Mucosa of descending colon (tissue), 3 donors: Measurements from ENCODE around the gene SLFNL1. TPM values are rescaled to one million over a fixed set of nuclear protein-coding genes. Genes with fewer than 3 reads are reported as not detected.
A peak's percentile ranks its signal among the peaks of the same experiment; 100 is the strongest.

Source experiments
- ATAC-seq: fragments of 200-7000 bp; cut with Tn5 transposase; one replicate; pipeline ENCODE4 v1.9.1; 2020; ENCODE audit warnings: mild to moderate bottlenecking, moderate library complexity
- DNase-seq, 3 donors: peaks; one replicate each; pipeline ENCODE4 v3.0.0-alpha.2; 2020
- H3K36me3 ChIP-seq: fragments of 200-600 bp; one replicate; pipeline ENCODE4 v1.8.0; 2021; ENCODE audit warnings: low read depth, mild to moderate bottlenecking
- H3K4me1 ChIP-seq: fragments of 200-600 bp; one replicate; pipeline ENCODE4 v1.8.0; 2021; ENCODE audit warnings: low read depth, mild to moderate bottlenecking
- H3K4me3 ChIP-seq: fragments of 200-600 bp; one replicate; pipeline ENCODE4 v1.8.0; 2021; ENCODE audit warnings: mild to moderate bottlenecking
- H3K9me3 ChIP-seq: fragments of 200-600 bp; one replicate; pipeline ENCODE4 v1.8.0; 2021; ENCODE audit warnings: mild to moderate bottlenecking
- intact Hi-C, 2 donors: fragments of 100-400 bp; cut with DNase I in 1 of 2; cut with micrococcal nuclease in 1 of 2; formaldehyde crosslinking; loops; one replicate each; pipeline versions ENCODE4 v1.11.0 to v1.11.1; 2022; cut with DNase I, micrococcal nuclease
- total RNA-seq, 3 donors: library from RNA; stranded (reverse); fragmentation: NEBNext Ultra II Directional in 2 of 3; extraction: Animal tissue kit (Norgen Biotek cat#: 25700) in 2 of 3; gene quantifications; one replicate each; pipeline versions ENCODE4 v1.2.1 to v1.2.4, GENCODE V29; 2021 to 2023
- TF ChIP-seq, protein P1 (sequence below): fragments of 200-600 bp; IDR thresholded peaks from one replicate; pipeline ENCODE4 v1.8.0; 2022; ENCODE audit warnings: antibody characterized with exemption, mild to moderate bottlenecking
- donor health status: DM: no; HTN: no; CAD: no; lungs with moderate emphysema.
- donor health status: DM: no; HTN: no; CAD: no.
- donor health status: DM: no; HTN: yes; CAD: no.

The SLFNL1 gene
- total RNA-seq, 3 donors from 2014 or later = 0.29 to 0.82 (median 0.41) TPM

- no peaks in the 10 kb centered on the region for H3K9me3 ChIP-seq
- H3K4me1 ChIP-seq = peaks cover 6% of the 10 kb centered on the region
- ATAC-seq (no peak), DNase-seq (no peak)
- TF ChIP-seq, protein P1, sequence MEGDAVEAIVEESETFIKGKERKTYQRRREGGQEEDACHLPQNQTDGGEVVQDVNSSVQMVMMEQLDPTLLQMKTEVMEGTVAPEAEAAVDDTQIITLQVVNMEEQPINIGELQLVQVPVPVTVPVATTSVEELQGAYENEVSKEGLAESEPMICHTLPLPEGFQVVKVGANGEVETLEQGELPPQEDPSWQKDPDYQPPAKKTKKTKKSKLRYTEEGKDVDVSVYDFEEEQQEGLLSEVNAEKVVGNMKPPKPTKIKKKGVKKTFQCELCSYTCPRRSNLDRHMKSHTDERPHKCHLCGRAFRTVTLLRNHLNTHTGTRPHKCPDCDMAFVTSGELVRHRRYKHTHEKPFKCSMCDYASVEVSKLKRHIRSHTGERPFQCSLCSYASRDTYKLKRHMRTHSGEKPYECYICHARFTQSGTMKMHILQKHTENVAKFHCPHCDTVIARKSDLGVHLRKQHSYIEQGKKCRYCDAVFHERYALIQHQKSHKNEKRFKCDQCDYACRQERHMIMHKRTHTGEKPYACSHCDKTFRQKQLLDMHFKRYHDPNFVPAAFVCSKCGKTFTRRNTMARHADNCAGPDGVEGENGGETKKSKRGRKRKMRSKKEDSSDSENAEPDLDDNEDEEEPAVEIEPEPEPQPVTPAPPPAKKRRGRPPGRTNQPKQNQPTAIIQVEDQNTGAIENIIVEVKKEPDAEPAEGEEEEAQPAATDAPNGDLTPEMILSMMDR = no peak
- no peaks in the 10 kb centered on the region for H3K36me3 ChIP-seq
- no peak overlapping the region for H3K4me3 ChIP-seq
- intact Hi-C loops = no loop called here
Measured at GRCh38 chr1:41006942-41007865, 14.3 kb downstream of the SLFNL1 start.

GRCh38 chr1:41005876-41006275 is 15.6 kb downstream of the SLFNL1 start:
- ATAC-seq (no peak), DNase-seq (no peak)
- Histone ChIP-seq H3K36me3 (no peaks in the 10 kb centered on the region), H3K4me3 (no peak overlapping the region), H3K9me3 (no peaks in the 10 kb centered on the region), H3K4me1 (peaks cover 6% of the 10 kb centered on the region)
- intact Hi-C loops = no loop called here
- TF ChIP-seq, protein P1 = no peak

- TF ChIP-seq, protein P1 = peak; percentile 10
- intact Hi-C loops = no loop called here
- DNase-seq (peak; percentile 78 to 94 (median 88)), ATAC-seq (peak; percentile 98)
- Histone ChIP-seq H3K9me3 (no peaks in the 10 kb centered on the region), H3K4me1 (peaks cover 6% of the 10 kb centered on the region), H3K4me3 (no peak overlapping the region), H3K36me3 (no peaks in the 10 kb centered on the region)
Measured at GRCh38 chr1:41003640-41004220, 17.8 kb downstream of the SLFNL1 start.

- ATAC-seq = no peak
- no peaks in the 10 kb centered on the region for H3K36me3 ChIP-seq
- no peaks in the 10 kb centered on the region for H3K9me3 ChIP-seq
- DNase-seq = no peak
- H3K4me1 ChIP-seq = peaks cover 6% of the 10 kb centered on the region
- intact Hi-C loops = no loop called here
- no peak overlapping the region for H3K4me3 ChIP-seq
- TF ChIP-seq, protein P1 = no peak
Measured at GRCh38 chr1:41003127-41003639, 18.3 kb downstream of the SLFNL1 start.

DNA sequence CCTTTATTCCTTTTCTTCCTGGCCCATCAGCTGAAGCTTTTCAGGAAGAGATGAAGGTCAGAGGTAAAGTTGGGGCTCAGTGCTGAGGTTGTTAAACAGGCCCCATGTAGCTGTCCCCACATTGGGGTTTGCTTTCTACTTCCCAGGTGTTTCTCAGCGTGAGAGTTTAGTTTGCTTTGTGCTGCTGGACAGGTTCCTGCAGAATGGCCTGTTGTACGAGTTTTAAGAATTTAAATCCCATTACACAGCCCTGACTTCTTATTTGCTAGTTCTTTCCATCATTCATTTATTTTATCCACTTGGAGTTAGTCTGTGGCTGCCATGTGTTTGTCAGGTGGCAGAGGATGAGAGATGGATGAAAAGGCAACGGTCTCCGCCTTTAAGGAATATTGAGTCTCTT is 22.9 kb downstream of the SLFNL1 start:
- H3K36me3 ChIP-seq = no peaks in the 10 kb centered on the region
- intact Hi-C loops = no loop called here

More for the DNA sequence above, 22.9 kb downstream of the SLFNL1 start:
- TF ChIP-seq, protein P1 = no peak
- Histone ChIP-seq H3K9me3 (no peaks in the 10 kb centered on the region), H3K4me3 (no peak overlapping the region), H3K4me1 (peaks cover 6% of the 10 kb centered on the region)
- DNase-seq = no peak
- no peak for ATAC-seq
